ENCODE results near the gene SLC17A3.

SLC17A3 gene

GRCh38 chr6:25874118-25874517 is at the start of gene SLC17A3:
Gene SLC17A3 (minus strand): TSS chr6:25874243. CDS start chr6:25868387, 5,856 bp downstream.
- no peak for TF ChIP-seq CTCF (IDR thresholded peaks at IDR 0.05)
- no peak for DNase-seq (ENCODE audit: low spot score)
- H3K4me3 ChIP-seq = no peak within 1 kb of the TSS
- H3K27ac ChIP-seq = no peak within 1 kb of the TSS

- Histone ChIP-seq H3K27ac (no peak overlapping the region), H3K4me3 (no peak overlapping the region)
- no peak for TF ChIP-seq CTCF (IDR thresholded peaks at IDR 0.05)
- DNase-seq (ENCODE audit: low spot score) = no peak
These were observed 48.3 kb upstream of the SLC17A3 start for GRCh38 chr6:25922301-25922700.

GRCh38 chr6:25921525-25922203 is 47.6 kb upstream of the SLC17A3 start:
- no peak for TF ChIP-seq CTCF (IDR thresholded peaks at IDR 0.05)
- Histone ChIP-seq H3K4me3 (no peak overlapping the region), H3K27ac (no peak overlapping the region)
- DNase-seq (ENCODE audit: low spot score) = no peak

GRCh38 chr6:25919657-25920056 is 45.6 kb upstream of the SLC17A3 start:
- Histone ChIP-seq H3K4me3 (no peak overlapping the region), H3K27ac (no peak overlapping the region)
- no peak for TF ChIP-seq CTCF (IDR thresholded peaks at IDR 0.05)
- DNase-seq (ENCODE audit: low spot score) = no peak

GRCh38 chr6:25918083-25918683 is 44.1 kb upstream of the SLC17A3 start:
- H3K4me3 ChIP-seq = no peak overlapping the region
- DNase-seq (ENCODE audit: low spot score) = no peak
- H3K27ac ChIP-seq = no peak overlapping the region
- no peak for TF ChIP-seq CTCF (IDR thresholded peaks at IDR 0.05)

- H3K27ac ChIP-seq = no peak overlapping the region
- no peak overlapping the region for H3K4me3 ChIP-seq
- no peak for TF ChIP-seq CTCF (IDR thresholded peaks at IDR 0.05)
These were observed 42.9 kb upstream of the SLC17A3 start for GRCh38 chr6:25916789-25917490.

More at GRCh38 chr6:25916789-25917490, 42.9 kb upstream of the SLC17A3 start:
- no peak for DNase-seq (ENCODE audit: low spot score)
